Myocyte (in vitro differentiated cells): Measurements from ENCODE around the gene MFN2. TPM values are rescaled to one million over a fixed set of nuclear protein-coding genes. Genes with fewer than 3 reads are reported as not detected.
"Not testable (repeated sequence)": the region's sequence is repeated elsewhere in the genome, so short reads cannot be mapped to it uniquely, and the experiment has no call there.

ENCODE experiments used
- DNase-seq: peaks from one replicate; pipeline ENCODE4 v3.0.0-alpha.2; 2012; ENCODE audit warnings: low read depth
- total RNA-seq: library from RNA; depleted of rRNA; stranded (reverse); fragments of >200 nt; gene quantifications from 2 replicates; pipeline ENCODE4 v1.2.3, GENCODE V29; 2014

MFN2 gene
- total RNA-seq, 1 donor from 2014 or later: 76.1 TPM

GRCh38 chr1:11997081-11997850 lies 17.0 kb downstream of the MFN2 start:
- no peak for DNase-seq

DNA sequence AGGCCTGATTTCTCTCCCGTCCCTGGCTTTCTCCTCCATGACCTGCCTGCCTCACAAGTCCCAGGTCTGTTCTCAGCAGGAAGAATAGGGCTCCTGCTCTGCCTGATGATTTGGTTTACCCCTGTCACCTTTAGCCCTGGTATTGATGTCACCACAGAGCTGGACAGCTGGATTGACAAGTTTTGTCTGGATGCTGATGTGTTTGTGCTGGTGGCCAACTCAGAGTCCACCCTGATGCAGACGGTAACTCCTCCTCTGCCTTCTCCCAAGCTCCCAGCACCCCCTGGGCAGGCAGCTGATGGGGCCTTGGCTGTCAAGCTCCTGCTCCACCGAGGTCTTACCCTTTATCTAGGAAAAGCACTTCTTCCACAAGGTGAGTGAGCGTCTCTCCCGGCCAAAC lies 18.4 kb downstream of the MFN2 start:
- no peak for DNase-seq

- DNase-seq: no peak
Measured at GRCh38 chr1:11999236-11999635, 19.0 kb downstream of the MFN2 start.

DNA sequence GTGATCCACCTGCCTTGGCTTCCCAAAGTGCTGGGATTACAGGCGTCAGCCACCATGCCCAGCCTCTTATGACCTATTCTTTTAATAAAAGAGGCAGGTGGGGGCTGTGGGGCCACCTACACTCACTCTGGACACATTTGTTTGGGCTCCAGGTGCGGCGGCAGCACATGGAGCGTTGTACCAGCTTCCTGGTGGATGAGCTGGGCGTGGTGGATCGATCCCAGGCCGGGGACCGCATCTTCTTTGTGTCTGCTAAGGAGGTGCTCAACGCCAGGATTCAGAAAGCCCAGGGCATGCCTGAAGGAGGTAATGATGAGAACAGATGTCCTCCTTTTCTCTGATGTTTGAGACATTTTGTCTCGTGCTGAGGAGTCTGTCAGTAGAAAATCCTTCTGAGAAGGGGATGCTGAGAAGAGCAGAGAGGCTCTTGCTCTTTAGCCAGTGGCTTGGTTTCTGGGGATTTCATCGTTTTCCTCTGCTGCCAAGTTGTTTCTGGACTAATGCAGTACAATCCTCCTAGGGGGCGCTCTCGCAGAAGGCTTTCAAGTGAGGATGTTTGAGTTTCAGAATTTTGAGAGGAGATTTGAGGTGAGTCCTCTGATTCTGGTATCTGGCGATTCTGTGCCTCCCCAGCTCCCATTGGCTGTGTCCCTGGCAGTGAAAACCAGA lies 21.1 kb downstream of the MFN2 start:
- DNase-seq: peak; percentile 53

DNA sequence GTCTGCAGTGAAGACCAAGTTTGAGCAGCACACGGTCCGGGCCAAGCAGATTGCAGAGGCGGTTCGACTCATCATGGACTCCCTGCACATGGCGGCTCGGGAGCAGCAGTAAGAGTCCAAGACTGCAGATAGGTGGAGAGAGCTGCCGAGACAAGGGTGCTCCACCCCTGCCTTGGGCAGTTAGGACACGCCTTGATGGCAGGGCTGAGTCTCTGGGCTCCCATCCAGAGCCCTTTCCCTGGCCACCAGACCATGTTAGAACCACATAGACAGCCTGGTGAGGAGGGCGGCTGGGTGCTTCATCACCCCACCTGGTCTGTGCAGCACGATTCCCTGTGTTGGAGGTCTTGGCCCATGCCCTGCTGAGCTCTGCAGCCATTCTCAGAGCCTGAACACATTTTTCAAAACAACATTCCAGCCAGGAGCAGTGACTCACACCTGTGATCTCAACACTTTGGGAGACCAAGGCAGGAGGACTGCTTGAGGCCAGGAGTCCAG lies 21.8 kb downstream of the MFN2 start:
- no peak for DNase-seq

- DNase-seq: no peak
Measured at GRCh38 chr1:12003762-12004161, 23.5 kb downstream of the MFN2 start.

DNA sequence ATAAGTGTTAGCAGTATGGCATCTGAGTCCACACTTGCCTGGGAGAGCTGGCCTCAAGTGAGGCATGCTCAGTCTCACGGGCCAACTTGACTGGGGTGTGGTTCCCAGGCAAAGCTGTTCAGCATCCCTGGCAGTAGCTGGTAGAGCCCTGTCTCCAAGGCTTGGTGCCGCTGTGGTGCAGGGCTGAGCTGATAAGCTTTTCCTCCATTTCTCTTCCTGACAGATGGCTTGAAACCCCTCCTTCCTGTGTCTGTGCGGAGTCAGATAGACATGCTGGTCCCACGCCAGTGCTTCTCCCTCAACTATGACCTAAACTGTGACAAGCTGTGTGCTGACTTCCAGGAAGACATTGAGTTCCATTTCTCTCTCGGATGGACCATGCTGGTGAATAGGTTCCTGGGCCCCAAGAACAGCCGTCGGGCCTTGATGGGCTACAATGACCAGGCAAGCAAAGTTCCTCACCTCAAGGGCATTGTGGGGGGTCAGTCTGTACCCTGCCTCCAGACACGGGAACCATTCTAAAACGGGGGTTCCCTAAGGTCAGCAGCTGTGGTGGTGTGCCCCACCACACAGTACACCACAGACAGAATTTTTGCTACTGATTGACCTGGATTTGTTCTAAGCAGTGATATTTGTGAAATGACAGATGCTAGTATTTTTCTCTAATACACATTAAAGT lies 25.4 kb downstream of the MFN2 start:
- no peak for DNase-seq

DNA sequence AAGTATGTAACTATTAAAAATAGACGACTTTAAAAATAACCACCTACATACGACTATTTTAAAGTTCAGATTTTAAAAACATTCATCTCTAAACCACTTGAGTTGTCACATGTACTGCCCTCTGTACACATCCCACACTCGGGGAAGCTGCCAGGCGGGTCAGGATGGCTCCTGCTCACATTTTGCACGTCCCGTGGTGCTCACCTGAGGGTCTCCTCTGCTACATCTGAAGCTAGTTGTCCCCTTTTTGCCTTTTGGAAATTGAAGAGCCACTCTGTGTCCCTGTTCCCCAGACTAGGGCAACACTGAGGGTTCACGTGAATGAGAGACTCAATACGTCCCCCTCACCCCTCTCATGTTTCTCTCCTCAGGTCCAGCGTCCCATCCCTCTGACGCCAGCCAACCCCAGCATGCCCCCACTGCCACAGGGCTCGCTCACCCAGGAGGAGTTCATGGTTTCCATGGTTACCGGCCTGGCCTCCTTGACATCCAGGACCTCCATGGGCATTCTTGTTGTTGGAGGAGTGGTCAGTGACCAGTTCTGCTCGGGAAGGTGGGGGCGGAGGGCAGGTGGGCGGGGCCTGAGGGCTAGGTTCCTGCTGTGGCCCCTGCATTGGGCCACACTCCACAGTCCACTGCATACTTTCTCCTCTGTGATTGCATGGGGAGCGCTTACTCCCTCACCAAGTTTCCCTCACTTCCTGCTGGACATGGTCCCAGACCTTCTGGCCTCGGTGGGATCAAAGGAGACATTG lies 26.1 kb downstream of the MFN2 start:
- DNase-seq: no peak

- DNase-seq: no peak
Measured at GRCh38 chr1:12007204-12007603, 27.0 kb downstream of the MFN2 start.

DNA sequence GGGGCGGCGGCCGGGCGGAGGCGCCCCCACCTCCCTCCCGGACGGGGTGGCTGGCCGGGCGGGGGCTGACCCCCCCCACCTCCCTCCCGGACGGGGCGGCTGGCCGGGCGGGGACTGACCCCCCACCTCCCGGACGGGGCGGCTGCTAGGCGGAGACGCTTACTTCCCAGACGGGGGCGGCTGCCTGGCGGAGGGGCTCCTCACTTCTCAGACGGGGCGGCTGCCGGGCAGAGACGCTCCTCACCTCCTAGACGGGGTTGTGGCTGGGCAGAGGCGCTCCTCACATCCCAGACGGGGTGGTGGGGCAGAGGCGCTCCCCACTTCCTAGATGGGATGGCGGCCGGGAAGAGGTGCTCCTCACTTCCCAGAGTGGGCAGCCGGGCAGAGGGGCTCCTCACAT lies 28.1 kb downstream of the MFN2 start:
- DNase-seq: not testable (repeated sequence)

DNA sequence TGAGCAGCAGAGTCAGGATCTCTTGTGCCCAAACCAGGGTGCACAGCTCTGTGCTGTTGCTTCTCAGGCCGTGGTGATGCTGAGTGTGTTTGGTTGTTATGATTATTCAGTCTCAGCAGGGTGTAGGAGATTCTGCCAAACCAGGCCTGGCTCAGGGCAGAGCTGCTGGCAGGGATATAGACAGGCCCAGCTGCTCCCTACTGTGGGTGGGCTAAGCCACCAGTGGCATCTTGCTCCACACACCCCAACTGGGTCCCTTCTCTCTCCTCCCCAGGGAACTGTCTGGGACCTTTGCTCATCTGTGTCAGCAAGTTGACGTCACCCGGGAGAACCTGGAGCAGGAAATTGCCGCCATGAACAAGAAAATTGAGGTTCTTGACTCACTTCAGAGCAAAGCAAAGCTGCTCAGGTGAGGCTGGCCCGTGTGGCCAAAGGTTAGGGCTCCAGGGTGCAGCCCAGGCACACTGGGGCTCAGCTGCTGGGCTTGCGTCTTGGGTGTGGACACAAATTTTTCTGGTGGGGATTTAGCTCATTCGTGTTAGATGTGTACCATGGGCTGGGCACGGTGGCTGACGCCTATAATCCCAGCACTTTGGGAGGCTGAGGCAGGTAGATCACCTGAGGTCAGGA lies 29.2 kb downstream of the MFN2 start:
- peak; percentile 82 for DNase-seq

DNA sequence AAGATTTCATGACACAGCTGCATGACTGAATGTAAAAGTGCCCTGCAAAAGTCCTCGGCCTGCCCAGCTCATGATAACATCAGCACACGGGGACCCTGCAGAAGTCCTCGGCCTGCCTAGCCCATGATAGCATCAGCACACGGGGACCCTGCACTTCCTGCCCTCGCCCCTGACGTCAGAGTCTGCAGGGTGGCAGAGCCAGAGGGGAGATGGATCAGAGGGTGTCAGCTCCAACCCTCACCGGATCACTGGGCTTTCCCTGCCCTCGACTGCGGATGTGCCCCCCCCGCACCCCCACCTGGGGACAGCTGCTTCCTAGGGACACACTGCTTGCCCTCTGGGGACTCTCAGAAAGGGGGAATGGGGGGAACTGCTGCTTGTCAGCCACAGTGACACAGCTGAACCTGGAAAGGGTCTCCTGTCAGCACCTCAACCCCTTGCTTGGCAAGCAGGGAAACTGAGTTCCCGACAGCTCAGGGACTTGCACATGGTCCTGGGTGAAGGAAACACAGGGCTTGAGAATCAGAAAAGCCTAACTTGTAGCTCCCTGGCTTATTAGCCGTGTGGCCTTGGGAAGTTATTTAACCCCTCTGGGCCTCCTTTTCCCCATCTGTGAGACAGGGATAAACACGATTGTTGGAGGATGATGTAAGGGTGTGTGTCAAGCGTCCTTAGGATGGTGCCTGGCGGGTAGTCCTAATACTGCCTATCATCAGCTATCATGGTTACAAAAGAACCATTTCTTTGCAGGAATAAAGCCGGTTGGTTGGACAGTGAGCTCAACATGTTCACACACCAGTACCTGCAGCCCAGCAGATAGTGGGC lies 30.7 kb downstream of the MFN2 start:
- DNase-seq: no peak

- no peak for DNase-seq
Measured at GRCh38 chr1:12011998-12012397, 31.8 kb downstream of the MFN2 start.

DNA sequence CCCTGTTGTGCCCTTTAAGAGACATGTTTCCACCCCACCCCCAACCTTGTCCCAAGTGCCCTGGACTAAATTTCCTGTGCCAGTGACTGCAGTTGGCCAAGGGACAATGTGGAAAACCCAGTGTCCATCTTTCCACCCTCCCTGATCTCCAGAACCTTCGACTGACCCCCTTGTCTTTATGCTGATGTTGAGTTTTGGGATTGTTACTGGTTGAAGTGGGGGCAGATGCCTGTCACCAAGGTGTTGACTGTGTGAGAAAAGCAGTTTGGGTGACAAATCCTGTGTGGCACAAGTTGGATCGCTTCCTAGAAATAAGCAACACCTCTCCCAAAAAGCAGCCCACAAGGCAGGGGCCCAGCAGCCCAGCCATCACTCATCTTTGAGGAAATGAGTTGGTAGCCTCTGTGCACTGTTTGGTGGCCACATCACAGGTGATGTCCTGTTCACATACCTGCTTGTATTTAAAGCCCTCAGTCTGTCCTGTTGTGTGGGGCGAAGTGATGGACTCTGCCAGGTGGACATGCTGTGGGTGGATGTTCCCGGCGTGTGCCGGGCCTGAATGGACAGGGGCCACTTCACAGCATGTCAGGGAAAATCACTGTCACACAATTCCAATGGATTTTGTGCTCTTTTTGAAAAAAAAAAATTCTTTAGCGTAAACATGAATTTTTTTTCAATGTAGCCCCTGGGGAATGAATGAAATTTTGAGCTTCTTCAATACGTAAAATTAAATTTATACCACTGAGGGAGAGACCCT lies 32.5 kb downstream of the MFN2 start:
- DNase-seq: peak; percentile 51

DNA sequence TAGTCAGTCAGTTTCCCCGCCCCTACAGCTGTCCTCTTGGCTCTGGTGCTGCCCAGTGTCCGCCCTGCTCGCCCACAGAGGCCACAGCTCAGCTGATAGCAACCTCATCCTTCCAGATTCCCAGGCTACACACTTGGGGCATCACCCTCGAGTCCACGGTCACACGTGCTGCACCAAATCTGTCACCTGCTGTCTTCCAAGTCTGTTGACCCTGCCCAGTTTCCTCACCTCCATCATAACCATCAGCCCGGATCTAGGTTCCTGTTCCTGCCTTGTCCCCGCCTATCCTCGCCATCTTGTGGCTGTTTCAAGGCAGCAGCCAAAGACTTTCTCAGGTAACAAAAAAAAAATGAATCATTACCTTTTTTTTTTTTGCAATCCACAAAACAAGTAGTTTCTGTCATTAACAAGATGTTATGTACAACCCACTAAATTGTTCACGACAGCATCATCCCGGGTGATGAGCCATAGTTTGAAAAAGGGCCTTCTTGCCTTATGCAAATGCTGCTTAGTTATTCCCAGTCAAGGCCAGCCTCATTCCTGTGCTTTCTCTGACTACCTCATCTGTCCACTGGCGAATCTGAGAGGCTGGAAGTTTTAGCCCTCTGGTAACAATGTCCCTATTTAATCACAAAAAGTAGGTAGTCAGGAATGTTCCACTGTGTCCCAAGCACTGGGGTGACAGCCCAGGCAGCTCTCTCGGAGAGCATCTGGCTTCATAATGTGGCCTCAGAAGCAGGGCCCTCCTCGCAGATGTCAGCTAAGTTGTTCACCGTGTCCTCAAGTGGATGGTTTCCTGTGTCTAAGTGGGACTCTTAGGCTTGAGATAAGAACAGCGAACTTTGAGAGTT lies 34.1 kb downstream of the MFN2 start:
- peak; percentile 92 for DNase-seq

- no peak for DNase-seq
Measured at GRCh38 chr1:12015001-12015491, 34.8 kb downstream of the MFN2 start.

DNA sequence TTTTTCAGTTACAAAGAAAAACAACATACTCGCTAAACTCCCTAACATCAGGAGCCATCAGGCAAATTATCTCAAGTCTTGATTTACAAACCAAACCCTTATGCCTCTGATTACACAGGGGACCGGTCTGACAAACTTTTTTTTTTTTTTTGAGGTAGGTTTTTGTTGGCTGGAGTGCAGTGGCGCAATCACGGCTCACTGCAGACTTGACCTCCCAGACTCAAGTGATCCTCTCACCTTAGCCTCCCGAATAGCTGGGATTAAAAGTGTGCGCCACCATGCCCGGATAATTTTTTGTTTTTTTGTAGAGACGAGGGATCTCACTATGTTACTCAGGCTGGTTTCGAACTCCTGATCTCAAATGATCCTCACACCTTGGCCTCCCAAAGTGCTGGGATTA lies 35.3 kb downstream of the MFN2 start:
- no peak for DNase-seq

DNA sequence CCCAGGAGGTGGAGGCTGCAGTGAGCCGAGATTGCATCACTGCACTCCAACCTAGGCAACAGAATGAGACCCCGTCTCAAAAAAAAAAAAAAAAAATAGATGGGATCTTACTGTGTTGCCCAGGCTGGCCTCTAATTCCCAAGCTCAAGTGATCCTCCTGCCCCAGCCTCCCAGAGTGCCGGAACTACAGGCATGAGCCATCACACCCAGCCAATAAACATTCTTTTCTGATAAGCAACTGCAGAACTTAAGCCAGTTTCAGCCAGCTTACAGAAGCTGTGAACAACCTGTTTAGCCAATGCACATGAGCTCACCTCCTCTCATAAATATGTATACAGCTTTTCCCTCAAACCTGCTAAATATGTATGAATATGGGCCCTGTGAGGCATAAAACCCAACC lies 35.9 kb downstream of the MFN2 start:
- no peak for DNase-seq
